Fibroblast of gingiva (primary cell): ENCODE results near the gene COX7A2L.
"Not testable (repeated sequence)": the region's sequence is repeated elsewhere in the genome, so short reads cannot be mapped to it uniquely, and the experiment has no call there.

Experiments
- DNase-seq: peaks from one replicate; pipeline ENCODE4 v3.0.0-alpha.2; 2011; ENCODE audit warnings: low read depth

Gene COX7A2L

GRCh38 chr2:42339191-42339912 lies 21.7 kb downstream of the COX7A2L start:
- no peak for DNase-seq

DNA sequence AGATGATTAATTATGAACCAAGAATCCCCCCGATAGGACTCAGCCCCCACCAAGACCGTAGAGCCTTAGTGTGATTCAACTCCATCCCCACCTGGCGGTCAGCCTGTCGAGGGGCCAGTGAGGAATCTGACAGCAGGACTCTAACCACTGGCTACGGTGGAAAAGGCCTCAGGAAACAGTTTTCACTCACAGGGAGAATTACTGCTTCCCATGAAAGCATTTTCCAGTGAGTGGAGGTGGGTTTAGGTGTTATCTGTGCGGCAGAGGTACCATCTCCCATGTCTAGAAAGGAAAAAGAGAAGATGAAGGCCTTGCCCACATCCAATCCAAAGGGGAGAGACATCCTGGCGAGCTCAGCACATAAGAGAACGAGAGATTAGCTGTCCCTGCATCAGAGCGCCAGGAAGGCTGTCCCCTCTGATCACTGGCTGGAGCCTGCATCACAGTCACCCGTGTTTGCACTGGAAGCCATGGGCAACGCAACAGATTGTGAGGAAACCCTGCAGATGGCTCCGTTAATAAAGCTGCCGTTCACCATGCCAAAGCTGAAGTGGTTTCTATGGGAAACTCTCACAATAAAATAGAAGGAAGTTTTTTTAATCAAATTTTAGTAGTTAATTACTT lies 22.3 kb downstream of the COX7A2L start:
- no peak for DNase-seq

- DNase-seq = no peak
These were observed 23.0 kb downstream of the COX7A2L start for GRCh38 chr2:42337846-42338566.

DNA sequence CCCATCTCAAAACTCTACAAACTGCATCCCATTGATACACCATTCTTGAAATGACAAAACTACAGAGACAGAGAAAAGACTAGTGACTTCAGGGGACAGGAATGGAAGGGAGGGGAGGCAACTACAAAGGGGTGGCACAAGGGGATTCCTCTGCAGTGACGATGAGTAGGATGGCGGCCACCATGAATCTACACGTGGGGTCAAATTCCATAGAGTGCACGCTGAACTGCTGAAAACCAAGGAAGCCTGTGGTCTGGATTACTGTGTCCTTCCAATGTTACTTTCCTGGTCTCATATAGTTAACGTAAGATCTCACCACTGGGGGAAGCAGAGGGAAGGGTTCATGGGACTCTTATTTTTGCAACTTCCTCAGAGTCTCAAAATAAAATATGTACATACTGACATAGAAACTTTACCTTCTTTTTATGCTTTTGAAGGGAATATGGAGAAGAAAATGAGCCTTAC lies 23.6 kb downstream of the COX7A2L start:
- DNase-seq = no peak

DNA sequence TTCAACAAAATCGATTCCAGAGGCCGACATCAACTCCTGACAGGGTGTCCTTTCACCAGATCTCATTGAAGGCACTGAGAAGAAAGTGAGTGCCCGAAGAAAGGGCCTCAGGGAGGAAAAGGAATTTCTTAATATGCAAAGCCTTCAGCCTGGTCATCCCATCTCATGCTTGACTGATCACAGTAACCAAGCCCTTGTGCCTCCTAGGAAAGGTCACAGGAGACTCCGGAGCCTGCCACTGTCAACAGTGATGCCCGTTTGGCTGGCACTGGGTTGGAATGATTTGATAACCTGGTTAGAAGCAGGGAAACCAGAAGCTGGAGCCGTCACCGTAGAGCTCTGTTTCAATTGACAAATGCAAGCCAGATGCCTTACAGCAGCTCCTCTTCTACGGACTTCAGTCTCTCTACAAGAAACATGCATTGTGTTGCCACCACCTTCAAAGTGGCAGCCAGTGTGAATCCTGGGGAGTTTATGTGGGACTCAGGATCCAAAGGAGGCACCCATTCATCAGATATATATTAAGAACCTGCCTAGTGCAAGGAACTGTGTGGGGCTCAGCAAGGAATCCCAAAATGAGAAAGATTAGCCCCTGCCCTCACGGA lies 24.6 kb downstream of the COX7A2L start:
- DNase-seq = no peak

DNA sequence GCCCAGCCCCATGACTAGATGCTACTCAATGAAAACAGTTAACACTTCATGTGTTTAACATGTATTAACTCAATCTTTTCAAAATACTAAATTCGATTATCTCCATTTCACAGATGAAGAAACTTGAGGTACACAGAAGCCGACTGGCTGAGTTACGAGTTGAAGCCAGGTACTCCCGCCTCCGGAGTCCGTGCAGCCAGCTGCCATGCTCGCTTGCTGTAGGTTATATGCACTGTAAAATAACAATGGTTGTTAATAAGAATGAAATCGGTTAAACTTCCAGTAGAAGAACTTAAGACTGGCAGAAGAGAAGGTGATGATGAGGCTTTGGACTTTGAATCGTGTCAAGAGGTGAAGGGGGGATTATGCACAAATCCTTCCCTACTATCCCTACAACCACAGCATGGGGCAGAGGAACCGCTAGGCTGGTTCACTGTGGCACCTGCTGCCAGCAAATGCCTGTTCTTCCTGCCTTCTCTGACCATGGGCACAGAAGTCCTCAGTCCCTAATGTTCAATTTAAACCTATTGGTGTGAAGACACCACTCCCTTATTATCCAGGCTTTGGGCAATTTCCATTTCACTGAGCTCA lies 25.4 kb downstream of the COX7A2L start:
- DNase-seq = no peak

GRCh38 chr2:42334865-42335264 lies 26.2 kb downstream of the COX7A2L start:
- DNase-seq = not testable (repeated sequence)

- DNase-seq = no peak
These were observed 26.8 kb downstream of the COX7A2L start for GRCh38 chr2:42334220-42334619.

DNA sequence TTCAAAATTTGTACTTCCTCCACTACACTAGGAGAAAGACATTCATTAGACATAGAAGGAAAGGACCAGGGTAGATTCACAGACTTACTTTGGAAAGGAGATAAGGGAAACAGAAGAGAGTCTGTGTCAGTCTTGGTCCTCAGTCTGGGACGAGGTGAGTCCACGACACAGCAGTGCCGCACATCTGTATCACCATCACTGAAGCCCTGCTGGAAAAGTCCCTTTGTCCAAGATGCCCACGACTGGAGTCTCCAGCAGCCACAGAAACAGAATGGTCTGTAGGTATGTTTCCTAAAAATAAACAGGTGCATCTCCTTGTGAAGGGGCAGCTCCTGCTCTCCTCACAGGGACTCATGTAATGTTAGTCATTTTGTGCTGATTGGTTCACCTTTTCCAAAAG lies 27.4 kb downstream of the COX7A2L start:
- DNase-seq = no peak

DNA sequence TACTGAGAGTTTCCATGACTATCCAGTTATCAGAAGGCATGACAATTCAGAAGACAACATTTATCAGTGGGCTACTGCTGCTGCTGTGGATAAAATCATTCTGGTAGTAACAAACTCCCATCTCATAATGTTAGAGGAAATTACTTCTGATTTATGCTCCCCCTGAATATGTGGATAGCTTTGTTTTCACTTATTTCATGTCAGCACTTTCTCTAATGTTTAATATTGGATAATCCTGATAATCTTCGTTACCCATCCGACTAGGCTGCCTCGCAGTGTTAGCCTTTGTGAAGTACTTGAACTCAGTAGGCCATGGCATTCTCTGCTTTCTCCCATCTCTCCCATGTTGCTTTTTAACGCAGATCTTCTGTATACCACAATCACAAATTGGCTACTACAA lies 28.4 kb downstream of the COX7A2L start:
- DNase-seq = no peak

- DNase-seq = peak; percentile 16
These were observed 29.3 kb downstream of the COX7A2L start for GRCh38 chr2:42331569-42332284.

- no peak for DNase-seq
These were observed 31.3 kb downstream of the COX7A2L start for GRCh38 chr2:42329736-42330135.

GRCh38 chr2:42328923-42329322 lies 32.1 kb downstream of the COX7A2L start:
- DNase-seq = no peak

DNA sequence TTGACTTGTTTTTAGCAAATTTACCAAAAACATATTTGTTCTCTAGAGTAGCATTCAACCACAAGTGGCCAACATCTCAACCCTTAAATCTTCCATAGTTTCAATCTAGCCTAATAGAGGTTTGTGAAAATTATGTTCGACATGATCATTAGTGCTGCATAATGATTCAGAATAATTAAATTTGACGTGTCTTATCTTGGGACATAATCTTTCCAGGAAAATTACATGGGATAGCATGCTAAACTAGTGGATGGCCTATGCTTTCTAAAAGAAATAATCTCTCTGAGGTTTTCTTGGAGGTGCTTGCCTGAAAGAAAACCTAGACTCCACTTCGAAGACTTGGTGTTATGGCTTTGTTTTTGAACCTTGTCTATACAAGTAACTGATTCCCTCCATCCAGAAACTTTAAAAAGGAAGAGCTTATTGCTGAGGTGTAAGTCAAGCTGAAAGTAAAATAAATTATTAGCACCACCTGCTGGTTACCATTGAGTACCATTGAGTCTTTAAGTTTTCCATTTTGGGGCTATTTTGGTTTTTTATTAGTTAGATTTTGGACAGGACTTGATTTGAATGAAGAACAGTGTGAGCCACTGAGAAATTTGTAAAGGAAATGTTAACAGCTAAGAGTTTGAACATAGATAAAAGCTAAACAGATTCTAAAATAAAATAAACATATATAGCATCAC lies 32.7 kb downstream of the COX7A2L start:
- DNase-seq = peak; percentile 30

DNA sequence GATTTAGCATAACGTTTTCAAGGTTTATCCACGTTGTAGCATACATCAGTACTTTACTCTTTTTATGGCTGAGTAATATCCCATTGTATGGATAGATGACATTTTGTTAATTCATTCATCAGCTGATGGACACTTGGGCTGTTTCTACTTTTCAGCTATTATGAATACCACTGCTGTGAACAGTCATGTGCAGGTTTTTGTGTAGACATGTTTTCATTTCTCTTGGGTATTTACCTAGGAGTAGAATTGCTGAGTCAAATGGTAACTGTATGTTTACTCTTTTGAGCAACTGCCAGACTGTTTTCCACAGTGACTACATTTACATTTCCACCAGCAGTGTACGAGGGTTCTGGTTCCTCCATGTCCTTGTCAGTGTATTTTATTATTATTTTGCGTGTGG lies 33.9 kb downstream of the COX7A2L start:
- DNase-seq = no peak

- no peak for DNase-seq
These were observed 35.4 kb downstream of the COX7A2L start for GRCh38 chr2:42325609-42326008.

GRCh38 chr2:42324949-42325348 lies 36.1 kb downstream of the COX7A2L start:
- DNase-seq = no peak

DNA sequence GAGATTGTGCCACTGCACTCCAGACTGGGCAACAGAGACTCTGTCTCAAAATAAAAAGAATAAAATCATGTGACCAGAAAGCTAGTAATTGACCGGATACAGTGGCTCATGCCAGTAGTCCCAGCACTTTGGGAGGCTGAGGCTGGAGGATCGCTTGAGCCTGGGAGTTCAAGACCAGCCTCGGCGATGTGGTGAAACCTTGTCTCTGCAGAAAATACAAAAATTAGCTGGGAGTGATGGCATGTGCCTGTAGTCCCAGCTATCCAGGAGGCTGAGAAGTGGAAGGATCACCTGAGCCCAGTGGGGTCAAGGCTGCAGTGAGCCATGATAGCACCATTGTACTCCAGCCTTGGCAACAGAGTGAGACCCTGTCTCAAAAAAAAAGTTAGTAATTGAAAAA lies 36.8 kb downstream of the COX7A2L start:
- DNase-seq = no peak

DNA sequence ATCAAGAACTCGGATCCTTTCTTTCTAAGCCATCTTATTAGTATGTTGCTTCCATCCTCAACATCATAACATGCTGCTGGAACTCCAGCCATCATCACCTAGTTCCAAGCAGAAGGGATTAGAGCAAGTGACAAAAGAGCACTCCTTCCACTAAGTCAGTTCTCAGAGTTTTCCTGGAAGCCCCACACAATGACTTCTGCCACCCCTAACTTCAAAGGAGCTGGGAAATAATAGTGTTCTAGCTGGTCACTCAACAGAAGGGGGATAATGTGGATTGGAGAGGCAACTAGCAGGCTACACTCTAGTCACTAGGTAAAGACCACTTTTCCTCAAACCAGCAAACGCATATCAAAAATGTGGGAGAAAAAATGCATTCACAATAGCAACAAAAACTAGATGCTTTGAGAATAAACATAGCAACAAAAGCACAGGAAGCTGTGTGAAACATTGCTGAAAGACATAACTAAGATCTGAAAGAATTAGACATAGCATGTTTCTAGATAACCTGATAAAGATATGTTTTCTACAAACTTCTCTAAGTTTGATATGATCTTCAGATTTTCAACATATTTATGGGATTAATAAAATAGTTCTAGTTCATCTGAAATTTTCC lies 39.5 kb downstream of the COX7A2L start:
- DNase-seq = no peak

- DNase-seq = no peak
These were observed 41.8 kb downstream of the COX7A2L start for GRCh38 chr2:42319265-42319664.

DNA sequence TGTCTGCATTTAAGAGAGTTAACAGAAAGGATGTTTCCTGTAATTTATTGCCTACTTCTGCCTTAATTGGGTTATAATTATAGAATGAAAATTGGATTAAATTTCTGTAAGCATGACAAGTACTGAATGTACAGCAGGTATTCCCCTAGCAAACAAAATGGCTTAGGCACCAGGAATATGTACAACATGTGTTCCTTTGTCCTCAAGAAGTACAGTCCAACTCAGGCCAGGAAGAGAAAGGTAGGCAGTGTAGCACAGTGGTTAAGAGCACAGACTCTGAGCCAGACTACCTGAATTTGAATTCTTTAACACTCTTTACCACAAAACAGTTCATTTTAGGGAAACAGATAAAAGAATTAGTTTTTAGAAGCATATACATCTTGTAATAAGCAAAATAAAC lies 43.1 kb downstream of the COX7A2L start:
- no peak for DNase-seq
